Activated CD4-positive, alpha-beta T cell treated with anti-CD3 and anti-CD28 coated beads for 4 hours (primary cell): Measurements from ENCODE around the gene ARVCF.
A peak's percentile ranks its signal among the peaks of the same experiment; 100 is the strongest.
"Not testable (repeated sequence)": the region's sequence is repeated elsewhere in the genome, so short reads cannot be mapped to it uniquely, and the experiment has no call there.

Source experiments
- DNase-seq, 2 donors: peaks; one replicate each; pipeline ENCODE4 v3.0.0-alpha.2; 2020

The ARVCF gene

GRCh38 chr22:19959043-19959586, 57.5 kb downstream of the ARVCF start:
- DNase-seq: no peak

- DNase-seq: no peak
Observed at GRCh38 chr22:19958083-19959042, 58.3 kb downstream of the ARVCF start.

- DNase-seq: no peak
Observed at GRCh38 chr22:19957445-19957844, 59.2 kb downstream of the ARVCF start.

- no peak for DNase-seq
Observed at GRCh38 chr22:19955241-19956128, 61.1 kb downstream of the ARVCF start.

- DNase-seq: no peak
Observed at GRCh38 chr22:19951346-19951745, 65.3 kb downstream of the ARVCF start.

GRCh38 chr22:19948057-19948760, 68.4 kb downstream of the ARVCF start:
- no peak for DNase-seq

GRCh38 chr22:19943082-19944026, 73.3 kb downstream of the ARVCF start:
- no peak for DNase-seq

- DNase-seq: no peak
Observed at GRCh38 chr22:19942157-19943081, 74.2 kb downstream of the ARVCF start.

GRCh38 chr22:19941365-19942082, 75.1 kb downstream of the ARVCF start, which contains the start of the genes COMT and TXNRD2:
Gene COMT (plus strand): TSS chr22:19941772. CDS start chr22:19962527, 20,755 bp downstream.
Gene TXNRD2 (minus strand): TSS chr22:19941818. CDS start chr22:19941803, 15 bp downstream.
- peak; percentile 61 to 69 for DNase-seq

- no peak for DNase-seq
Observed at GRCh38 chr22:19940536-19941364, 75.9 kb downstream of the ARVCF start.

GRCh38 chr22:19937616-19938473, 78.8 kb downstream of the ARVCF start:
- no peak for DNase-seq

GRCh38 chr22:19936513-19936912, 80.1 kb downstream of the ARVCF start:
- DNase-seq: no peak

GRCh38 chr22:19935123-19935718, 81.4 kb downstream of the ARVCF start:
- DNase-seq: not testable (repeated sequence)

- DNase-seq: no peak
Observed at GRCh38 chr22:19933341-19934241, 83.0 kb downstream of the ARVCF start.

- DNase-seq: no peak
Observed at GRCh38 chr22:19932367-19933206, 84.0 kb downstream of the ARVCF start.
